BJ (cell line): ENCODE data around the gene TMEM147. TPM values are rescaled to one million over a fixed set of nuclear protein-coding genes. Genes with fewer than 3 reads are reported as not detected.

Experiments used
- CTCF ChIA-PET: fragments of 350-600 bp; formaldehyde crosslinking; extraction: SDS; loops from one replicate; lab custom pipeline; 2021; ENCODE audit warnings: antibody characterized with exemption, inconsistent platforms; lab: Yijun Ruan, JAX
- POLR2A ChIA-PET: fragments of 300-600 bp; sonication (Branson Sonifier 250); formaldehyde crosslinking; extraction: SDS; loops from one replicate; lab custom pipeline; 2021; ENCODE audit warnings: antibody characterized with exemption; lab: Charles Lee
- DNase-seq: peaks from one replicate; pipeline ENCODE4 v3.0.0-alpha.2; 2011; ENCODE audit warnings: low read depth
- H3K27me3 ChIP-seq: 2 replicates; pipeline ENCODE4 v1.6.0; 2011; ENCODE audit warnings: low read length; ENCODE audit not compliant: control insufficient read depth, insufficient read depth
- H3K36me3 ChIP-seq: 2 replicates; pipeline ENCODE4 v1.5.1; 2011; ENCODE audit warnings: low read length; ENCODE audit not compliant: control insufficient read depth, insufficient read depth
- H3K4me3 ChIP-seq: 2 replicates; pipeline ENCODE4 v1.5.1; 2011; ENCODE audit warnings: low read depth, mild to moderate bottlenecking, control low read depth, low read length
- polyA minus RNA-seq: library from RNA; depleted of rRNA, polyadenylated mRNA; stranded (reverse); fragments of >200 nt; gene quantifications from 2 replicates; pipeline ENCODE4 v1.2.3, GENCODE V29; 2011; rRNA and poly(A)+ RNA removed
- polyA plus RNA-seq: library from polyadenylated mRNA; depleted of rRNA; stranded (reverse); fragments of >200 nt; gene quantifications from 2 replicates; pipeline ENCODE4 v1.2.3, GENCODE V29; 2011; rRNA removed
- TF ChIP-seq, protein P1 (sequence below): IDR thresholded peaks from 2 replicates; pipeline ENCODE4 v1.5.1; 2011; ENCODE audit warnings: low read depth, mild to moderate bottlenecking, control low read depth, inconsistent platforms, low read length, moderate library complexity; ENCODE audit not compliant: insufficient read depth

The TMEM147 gene, protein sequence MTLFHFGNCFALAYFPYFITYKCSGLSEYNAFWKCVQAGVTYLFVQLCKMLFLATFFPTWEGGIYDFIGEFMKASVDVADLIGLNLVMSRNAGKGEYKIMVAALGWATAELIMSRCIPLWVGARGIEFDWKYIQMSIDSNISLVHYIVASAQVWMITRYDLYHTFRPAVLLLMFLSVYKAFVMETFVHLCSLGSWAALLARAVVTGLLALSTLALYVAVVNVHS
- 167 and 200 TPM in 2 replicates for polyA plus RNA-seq
- polyA minus RNA-seq = 86.0 and 158 TPM in 2 replicates

DNA sequence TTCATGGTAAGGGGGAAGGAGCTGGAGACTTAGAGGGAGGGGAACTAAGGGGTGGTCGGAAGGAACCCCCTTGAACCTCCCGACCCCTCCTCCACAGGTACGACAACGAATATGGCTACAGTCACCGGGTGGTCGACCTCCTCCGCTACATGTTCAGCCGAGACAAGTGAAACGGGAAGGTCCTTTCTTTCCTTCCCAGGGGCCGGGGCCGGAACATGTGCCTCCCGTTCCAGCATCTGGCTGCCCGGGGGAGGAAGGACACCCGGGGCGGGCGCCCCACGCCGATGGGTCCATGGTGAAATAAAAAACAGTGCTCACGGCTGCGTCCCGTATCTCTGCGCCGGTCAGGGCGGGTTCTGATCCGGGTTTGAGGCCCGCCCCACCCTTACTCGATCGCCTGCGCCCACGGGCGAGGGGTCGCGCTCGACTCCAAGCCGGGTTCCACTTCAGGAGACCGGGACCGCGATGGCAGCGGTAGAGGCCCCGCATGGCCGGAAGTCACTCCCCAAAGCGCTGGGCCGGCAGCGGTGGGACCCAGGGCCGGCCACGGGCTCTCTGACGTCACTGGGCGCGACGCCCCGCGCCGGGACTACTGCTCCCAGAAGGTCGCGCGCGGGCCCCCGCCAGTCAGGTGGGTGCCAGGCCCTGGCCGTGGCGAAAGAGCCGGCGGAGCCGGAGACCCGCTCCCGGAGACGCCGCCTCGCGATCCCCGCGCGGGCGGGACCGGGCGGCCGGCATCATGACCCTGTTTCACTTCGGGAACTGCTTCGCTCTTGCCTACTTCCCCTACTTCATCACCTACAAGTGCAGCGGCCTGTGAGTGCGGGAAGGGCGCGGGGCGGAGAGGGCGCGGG, at the start of gene TMEM147:
TSS of gene TMEM147 (plus strand) at position 626 of the 854 bp plus-strand sequence. CDS start at position 740, 114 bp downstream.
- Histone ChIP-seq H3K27me3 (no peaks in the 10 kb centered on the region), H3K36me3 (peaks cover 4% of the 10 kb centered on the region), H3K4me3 (peak within 1 kb of the TSS; percentile 93)
- TF ChIP-seq, protein P1, sequence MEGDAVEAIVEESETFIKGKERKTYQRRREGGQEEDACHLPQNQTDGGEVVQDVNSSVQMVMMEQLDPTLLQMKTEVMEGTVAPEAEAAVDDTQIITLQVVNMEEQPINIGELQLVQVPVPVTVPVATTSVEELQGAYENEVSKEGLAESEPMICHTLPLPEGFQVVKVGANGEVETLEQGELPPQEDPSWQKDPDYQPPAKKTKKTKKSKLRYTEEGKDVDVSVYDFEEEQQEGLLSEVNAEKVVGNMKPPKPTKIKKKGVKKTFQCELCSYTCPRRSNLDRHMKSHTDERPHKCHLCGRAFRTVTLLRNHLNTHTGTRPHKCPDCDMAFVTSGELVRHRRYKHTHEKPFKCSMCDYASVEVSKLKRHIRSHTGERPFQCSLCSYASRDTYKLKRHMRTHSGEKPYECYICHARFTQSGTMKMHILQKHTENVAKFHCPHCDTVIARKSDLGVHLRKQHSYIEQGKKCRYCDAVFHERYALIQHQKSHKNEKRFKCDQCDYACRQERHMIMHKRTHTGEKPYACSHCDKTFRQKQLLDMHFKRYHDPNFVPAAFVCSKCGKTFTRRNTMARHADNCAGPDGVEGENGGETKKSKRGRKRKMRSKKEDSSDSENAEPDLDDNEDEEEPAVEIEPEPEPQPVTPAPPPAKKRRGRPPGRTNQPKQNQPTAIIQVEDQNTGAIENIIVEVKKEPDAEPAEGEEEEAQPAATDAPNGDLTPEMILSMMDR = no peak
- ChIA-PET POLR2A (no interaction called here), CTCF (interaction anchor here (0.9 to 1.5 kb wide), 3 partner anchors 11 to 35 kb away, joined by 3 to 5 read pairs (median 3); no protein-coding TSS in a partner anchor)
- DNase-seq = peak; percentile 30

DNA sequence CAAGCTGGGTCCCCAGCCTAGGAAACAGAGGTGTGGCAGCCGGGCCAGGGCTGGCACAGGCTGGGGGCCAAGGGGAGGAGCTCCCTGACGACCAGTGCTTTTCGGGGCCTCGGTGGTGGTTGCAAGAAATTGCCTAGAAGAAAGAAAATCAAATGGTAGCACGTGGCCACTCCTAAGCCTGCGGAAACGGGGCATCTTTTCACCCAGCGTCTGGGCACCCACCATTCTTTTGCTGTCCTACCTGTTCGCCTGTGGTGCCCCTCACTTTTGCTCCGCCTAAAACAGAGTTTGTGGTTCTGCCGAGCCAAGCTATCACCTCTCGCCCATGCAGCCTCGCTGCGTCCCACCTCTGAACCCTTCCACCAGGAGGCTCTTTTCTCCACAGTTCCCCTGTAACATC, 48.0 kb upstream of the TMEM147 start:
- TF ChIP-seq, protein P1 = no peak
- POLR2A ChIA-PET = no interaction called here

DNA sequence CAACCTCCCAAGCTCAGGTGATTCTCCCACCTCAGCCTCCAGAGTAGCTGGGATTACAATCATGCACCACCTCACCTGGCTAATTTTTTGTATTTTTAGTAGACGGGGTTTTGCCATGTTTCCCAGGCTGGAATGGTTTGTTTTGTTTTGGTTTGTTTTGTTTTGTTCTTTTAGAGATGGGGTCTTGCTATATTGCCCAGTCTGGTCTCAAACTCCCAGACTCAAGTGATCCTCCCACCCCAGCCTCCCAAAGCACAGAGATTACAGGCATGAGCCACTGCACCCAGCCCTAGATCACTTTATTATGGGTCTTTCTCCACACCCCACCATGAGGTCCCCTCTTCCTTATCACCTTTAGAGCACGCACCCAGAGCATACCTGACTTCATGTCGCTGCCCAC, 47.2 kb upstream of the TMEM147 start:
- no peak for DNase-seq
- ChIA-PET CTCF (interaction anchor here (1.5 to 4.2 kb wide), 3 partner anchors 11 to 145 kb away, joined by 5 to 48 read pairs (median 8); no protein-coding TSS in a partner anchor), POLR2A (interaction anchor here (0.5 kb wide), 1 partner anchor 49 kb away, joined by 20 read pairs; no protein-coding TSS in a partner anchor)
- TF ChIP-seq, protein P1 = no peak
- Histone ChIP-seq H3K36me3 (no peaks in the 10 kb centered on the region), H3K4me3 (no peak overlapping the region), H3K27me3 (no peaks in the 10 kb centered on the region; the same call in 1 of the 2 replicates)

More for the DNA sequence above, 48.0 kb upstream of the TMEM147 start:
- no peaks in the 10 kb centered on the region for H3K36me3 ChIP-seq
- CTCF ChIA-PET = interaction anchor here (0.5 to 4.2 kb wide), 6 partner anchors 10 to 399 kb away, joined by 3 to 48 read pairs (median 4); no protein-coding TSS in a partner anchor
- H3K27me3 ChIP-seq = no peaks in the 10 kb centered on the region; the same call in 1 of the 2 replicates
- no peak overlapping the region for H3K4me3 ChIP-seq
- DNase-seq = no peak

DNA sequence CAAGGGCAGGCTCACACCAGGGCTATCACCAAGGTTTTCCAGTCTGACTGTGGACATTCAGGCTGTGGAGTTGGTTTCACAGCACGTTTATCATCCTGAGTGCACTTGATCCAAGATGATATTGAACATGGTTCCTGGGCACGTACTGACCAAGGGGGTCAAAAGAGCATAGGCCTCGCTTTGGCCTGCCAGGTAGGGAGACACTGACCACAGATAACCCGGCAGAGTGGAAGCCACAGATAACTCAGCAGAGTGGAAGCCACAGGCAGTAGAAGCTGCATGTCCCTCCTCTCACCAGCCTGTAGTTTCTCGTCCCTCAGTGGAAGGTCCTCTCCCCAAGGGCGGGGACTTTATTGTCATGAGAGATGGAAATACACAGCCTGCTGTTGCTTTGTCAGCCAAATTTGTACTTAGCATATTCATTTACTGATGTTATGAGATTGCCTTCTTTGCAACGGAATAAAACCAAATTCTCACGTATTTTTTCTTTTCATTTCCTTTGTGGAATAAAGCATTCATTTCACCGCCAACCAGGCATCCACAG, 46.4 kb upstream of the TMEM147 start:
- Histone ChIP-seq H3K36me3 (no peaks in the 10 kb centered on the region), H3K4me3 (no peak overlapping the region), H3K27me3 (no peaks in the 10 kb centered on the region; the same call in 1 of the 2 replicates)
- ChIA-PET CTCF (interaction anchor here (0.7 kb wide), 1 partner anchor 1083 kb away, joined by 3 read pairs; no protein-coding TSS in a partner anchor), POLR2A (no interaction called here)
- TF ChIP-seq, protein P1 = no peak
- DNase-seq = no peak
